ENCODE results near the gene STAC2.

The STAC2 gene

DNA sequence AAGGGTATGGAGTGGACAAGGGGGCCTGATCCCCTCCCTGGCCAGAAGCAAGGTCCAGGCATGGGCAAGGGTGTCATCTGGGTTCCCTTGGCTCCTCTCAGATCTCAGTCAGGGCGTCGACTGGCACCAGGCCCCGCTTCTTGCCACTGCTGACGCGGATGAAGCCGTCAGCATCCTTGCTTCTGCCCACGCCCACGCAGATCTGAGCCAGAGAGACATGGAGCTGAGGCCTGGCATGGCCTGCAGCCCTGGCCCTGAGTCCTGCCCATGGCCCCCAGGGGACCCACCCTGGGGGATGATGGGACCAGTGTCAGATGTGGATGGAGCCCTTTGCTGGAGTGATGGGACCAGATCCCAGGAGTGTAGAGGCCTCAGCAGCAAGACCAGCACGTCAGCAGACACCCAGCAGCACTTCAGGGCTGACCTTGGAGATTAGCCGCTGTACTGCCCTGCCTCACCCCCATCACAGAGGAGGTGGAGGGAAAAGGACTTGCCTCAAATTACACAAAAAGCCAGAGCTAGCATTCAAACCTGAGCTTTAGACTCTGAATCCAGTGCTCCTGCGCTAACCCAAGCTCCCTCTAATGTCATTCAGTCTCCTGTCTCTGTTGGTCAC is 13.4 kb downstream of the STAC2 start:
- peak in 1 of 51 donors; percentile 42 for DNase-seq

DNA sequence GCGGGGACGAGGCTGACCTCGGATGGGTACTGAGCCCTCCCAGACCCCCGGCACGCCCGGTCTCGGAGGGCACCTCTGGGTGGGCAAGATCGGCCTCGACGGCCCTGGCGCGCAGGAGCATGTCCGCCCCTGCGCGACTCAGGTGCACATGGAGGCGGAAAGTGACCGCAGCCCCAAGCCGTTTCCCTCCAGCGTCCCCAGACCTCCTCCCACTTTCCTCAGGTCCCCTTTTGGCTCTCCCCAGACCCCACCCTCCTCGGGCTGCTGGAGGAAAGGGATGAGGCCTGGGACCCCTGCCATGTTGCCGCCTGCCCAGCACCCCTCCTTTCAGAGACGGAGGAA is 15.7 kb downstream of the STAC2 start:
- DNase-seq = no peak

DNA sequence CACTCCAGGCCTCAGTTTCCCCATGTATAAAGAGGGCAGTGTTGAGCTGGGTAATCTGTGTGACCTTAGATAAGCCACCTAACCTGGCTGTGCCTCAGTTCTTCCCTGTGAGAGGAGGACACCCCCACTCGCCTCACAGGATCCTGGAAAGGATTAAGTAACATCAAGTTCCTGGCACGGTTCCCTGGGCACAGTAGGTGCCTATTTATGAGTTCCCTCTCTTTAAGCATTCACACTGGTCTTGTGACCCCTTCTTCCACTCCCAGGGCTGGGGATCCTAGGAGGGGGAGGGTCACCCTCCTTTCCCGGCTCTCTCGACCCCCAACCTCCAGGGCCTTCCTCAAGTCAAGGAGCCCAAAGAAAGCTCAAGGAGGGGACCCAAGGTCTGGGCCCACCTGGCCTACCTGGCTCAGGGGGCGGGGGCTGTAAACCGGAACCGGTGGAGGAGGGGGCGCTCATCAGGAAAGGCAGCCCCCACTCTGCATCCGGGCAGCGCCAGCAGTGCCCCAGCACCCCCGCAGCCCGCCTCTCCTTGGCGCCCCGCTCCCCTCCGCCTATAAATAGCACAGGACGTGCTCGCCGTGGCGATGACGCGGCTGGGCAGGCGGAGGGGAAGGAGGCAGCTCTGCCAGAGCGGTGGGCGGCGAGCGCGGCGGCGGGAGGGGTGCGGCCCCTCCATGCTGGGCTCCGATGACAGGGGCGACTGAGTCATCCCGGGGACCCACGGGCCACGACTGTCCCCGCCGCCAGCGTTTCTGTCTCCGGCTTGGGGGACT is 16.2 kb downstream of the STAC2 start:
- DNase-seq = peak in 25 of 51 donors; percentile 11 to 79 (median 32)

DNA sequence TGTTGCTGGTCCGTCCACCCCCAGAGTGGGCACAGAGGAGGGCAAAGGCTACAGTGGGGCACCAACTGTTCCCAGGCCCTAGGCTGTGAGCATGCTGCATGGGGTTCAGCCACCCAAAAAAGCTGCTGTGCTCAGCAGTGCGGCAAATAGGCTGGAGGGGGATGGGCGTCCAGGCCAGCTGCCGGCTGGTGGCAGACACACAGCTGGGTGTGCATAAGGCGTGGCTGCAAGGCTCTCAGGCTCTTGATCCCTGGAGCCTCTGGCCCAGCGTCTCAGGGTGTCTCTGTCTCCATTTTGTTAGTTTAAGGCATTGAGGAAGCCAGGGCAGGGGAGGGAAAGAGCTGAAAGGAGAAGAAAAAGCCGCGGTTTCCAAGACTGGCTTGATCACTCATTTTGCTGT is 16.9 kb downstream of the STAC2 start:
- DNase-seq = peak in 1 of 51 donors; percentile 51

DNA sequence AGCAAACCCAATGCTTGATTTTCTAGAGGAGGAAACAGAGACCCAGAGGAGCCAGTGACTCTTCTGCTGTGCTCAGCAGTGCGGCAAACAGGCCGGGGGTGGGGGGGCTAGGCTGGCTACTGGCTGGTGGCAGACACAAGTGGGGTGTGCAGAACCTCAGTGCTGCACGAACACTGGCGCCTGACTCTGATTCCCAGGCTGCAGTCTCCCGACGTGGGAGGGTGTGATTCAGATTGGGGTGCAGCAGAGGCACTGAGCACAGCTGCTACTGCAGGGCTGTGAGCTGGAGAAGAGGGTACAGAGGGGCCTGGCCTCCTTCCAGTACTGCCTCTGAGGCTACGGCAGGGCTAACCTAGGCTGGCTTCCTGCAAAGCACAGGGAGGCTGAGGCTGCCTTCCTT is 17.6 kb downstream of the STAC2 start:
- DNase-seq = peak in 8 of 51 donors; percentile 15 to 79 (median 30)

DNA sequence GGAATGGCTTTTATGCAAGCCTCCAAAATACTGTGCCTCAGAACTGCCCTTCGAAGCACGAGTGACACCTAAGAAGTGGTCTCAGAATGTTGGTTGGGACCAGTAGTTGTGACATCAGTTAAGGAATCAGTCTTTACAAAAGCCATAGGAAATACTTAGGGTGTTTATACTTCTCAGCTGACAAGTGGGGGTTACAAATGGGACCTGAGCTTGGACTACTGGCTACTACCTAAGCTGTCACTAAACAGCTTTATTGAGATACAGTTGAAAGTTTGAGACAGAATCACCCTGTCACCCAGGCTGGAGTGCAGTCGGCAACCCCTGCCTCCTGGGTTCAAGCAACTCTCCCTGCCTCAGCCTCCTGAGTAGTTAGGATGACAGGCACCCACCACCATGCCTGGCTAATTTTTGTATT is 20.6 kb downstream of the STAC2 start:
- no peak for DNase-seq

DNA sequence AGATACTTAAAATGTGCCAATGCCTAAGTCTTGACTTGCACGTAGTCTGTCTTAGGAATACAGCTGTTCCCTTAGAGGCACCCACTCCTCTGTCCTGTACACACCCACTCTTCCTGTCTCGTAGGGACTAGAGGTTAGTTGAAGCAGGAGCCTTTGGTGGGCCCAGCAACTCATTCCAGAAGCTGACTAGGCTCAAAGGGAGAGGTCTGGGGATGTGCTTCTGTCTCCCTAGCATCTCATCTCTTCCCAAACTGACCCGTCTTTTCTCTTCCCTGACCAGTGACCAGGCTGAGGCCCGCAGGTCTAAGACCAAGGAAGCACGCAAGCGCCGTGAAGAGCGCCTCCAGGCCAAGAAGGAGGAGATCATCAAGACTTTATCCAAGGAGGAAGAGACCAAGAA is 21.5 kb downstream of the STAC2 start:
- DNase-seq = no peak

DNA sequence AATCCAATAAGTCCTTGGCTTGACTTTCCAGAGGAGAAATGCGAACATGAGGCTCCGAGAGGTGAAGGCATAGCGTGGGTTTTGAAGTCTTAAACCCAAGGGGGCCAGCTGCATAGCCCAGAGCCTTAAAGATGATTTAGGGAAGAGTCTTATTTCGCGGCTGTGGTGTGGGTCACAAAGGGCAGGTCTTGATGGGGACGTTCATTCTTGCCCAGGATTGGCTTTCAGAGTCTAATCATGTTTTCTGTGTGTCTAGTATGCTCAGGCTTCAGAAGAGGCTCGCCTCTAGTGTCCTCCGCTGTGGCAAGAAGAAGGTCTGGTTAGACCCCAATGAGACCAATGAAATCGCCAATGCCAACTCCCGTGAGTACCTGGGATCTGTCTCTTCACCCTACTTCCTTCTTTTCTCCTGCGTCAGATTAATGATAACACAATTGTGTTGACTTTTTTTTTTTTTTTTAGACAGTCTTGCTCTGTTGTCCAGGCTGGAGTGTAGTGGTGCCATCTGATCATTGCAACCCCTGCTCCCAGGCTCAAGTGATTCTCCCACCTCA is 24.7 kb downstream of the STAC2 start:
- DNase-seq = no peak

DNA sequence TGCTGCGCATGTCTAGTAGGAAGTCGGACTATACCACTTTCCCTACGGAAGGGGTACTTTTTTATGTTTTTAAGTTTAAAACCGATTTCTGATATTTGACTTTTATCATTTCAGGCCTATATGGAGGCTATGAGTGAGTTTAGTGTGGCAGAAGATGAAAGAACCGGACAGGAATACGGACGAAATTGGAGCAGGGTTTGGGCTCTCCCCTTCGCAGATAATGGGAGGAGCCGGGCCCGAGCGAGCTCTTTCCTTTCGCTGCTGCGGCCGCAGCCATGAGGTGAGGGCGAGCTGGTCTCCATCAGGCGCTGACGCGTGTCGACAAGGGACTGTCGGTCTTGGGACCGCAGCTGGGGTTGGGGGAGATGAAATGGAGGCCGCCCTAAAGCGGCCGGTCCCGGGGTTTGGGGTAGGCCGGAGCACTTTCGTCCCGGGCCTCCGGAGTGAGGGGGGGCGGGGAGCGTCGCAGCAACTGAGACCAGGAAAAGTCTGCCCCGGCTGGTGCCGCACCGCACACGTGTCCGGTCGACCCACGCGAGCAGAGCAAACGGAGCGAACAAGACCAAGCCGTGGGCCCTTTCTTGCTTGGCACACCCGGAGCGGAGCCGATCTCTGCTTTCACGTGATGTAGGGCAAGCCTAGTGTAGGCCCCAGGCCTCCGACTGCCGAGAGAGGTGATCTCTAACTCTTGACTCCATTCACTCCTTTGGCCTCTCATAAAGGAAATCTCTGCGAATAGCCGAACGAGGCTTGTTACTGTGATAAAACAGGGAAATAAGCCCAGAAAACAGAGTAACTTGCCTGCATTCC is 25.5 kb downstream of the STAC2 start, which contains the start of gene RPL19:
TSS of gene RPL19 (plus strand) at position 214 of the 810 bp plus-strand sequence. CDS start at position 276, 62 bp downstream.
- DNase-seq = peak; percentile 39 to 99 (median 71)

DNA sequence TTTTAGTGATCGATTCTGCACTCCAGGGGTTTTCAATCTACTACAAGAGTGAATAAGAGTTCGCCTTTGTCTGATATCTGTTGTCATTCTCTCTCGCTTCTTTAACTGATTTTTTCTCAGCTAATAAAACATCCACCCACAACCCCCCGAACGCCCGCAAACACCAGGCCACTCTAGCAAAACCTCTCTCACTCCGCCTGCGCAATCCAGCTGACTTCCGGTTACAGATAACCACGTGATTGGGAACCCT is 26.0 kb downstream of the STAC2 start:
- peak in 46 of 51 donors; percentile 25 to 99 (median 79) for DNase-seq

DNA sequence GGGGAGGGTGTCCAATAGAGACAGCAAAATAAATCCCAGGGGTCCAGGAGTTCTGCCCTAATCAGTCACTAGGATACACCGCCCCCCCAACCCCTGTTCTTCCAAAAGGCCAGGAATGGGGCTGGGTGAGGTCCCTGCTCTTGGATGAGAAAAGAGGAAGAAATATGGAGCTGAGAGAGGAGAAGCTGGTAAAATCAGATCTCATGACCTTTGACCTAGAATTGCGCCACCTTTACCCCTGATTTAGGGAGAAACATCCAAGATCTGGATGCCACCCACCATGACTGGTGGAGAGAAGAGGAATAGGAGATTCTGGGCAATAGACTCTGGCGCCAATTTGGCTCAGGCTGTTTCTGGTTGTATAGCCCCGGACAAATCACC is 27.6 kb downstream of the STAC2 start:
- DNase-seq = no peak

DNA sequence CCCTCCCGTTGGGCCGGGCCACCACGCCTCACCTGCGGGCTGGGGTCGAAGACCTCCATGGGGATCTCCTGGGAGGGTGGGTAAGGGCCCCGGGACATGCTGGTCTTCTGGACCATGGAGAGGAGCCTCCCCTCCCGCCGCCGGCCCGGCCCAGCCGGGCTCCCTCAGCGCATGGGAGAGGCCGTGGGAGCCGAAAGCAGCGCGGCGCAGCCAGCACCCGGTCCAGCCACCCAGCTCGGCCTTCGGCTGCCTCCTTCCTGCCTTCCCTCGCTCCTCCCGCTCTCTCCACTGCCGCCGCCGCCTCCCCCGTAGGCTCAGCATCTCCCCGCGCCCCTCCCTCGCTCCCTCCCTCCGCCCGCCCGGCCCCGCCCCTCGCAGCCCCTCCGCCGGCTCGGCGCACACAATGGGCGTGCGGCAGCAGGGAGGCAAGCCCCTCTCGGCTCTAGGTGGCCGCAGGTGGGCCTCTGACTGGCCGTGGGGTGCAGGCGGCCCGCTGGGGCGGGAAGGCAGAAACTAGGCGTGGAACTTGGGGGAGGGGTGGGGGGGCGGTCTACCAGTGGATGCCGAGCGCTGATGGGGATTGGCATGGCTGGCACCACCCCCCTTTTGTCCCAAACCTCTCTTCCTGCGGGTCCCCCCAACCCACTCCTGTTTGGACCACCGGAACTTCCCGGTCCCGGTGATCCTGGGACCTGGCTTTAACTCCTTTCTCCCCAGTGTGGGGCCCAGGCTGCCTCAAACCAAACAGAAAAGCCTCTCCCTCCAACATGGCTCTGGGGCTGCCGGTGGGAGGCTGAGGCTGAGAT is 28.2 kb downstream of the STAC2 start, which contains the start of gene CACNB1:
TSS of gene CACNB1 (minus strand) at position 290 of the 806 bp plus-strand sequence. CDS start at position 116, 174 bp downstream.
- DNase-seq = peak in 49 of 51 donors; percentile 17 to 82 (median 59)

DNA sequence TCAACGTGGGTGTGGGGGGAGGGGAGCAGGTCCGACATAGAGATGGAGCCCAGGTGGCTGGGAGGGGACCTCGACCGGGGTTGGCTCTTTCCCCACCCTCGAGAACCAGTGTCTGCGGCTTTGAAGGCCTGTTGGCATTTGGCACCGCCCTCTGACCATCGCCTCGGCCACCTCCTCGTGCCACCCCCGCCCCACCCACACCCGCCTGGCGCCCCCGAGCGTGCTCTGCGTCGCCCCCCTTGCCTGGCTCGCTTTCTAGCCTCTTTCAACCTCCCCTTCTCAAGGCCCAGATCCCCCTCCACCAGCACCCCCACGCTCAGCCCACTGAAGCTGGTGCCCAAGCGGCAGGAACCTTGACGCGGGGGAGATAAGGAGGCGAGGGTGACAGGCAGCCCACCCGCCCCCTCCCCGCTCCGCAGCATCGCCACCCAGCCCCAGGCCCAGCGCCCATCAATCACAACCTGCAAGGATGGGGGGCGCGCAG is 28.9 kb downstream of the STAC2 start:
- DNase-seq = peak in 15 of 51 donors; percentile 7 to 55 (median 26)

DNA sequence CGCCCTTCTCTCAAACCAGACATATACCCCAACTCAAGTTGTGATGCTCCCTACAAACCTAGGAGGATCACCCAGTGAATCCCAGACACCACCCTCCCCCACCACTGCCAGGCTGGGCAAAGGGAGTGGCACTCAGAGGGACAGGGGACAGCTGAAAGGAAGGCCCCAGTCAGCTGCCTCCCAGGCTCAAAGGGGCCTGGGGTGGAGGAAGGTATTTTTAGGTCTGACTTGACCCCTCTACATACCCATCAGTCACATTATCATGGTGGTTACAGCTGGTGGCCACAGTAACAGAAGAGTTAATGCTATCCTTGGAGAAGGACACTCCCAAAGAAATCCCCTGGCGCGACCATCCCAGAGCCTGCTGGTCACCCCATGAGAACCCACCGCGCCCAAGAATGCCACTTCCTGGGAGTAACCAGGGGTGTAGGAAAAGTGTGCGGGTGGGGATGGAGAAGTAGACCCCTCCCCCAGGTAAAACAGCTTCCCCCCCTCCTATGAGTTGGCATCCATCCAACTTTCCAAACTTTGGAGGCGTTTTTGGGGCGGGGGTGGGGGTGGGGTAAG is 29.4 kb downstream of the STAC2 start:
- DNase-seq = peak in 2 of 51 donors; percentile 8 to 28

DNA sequence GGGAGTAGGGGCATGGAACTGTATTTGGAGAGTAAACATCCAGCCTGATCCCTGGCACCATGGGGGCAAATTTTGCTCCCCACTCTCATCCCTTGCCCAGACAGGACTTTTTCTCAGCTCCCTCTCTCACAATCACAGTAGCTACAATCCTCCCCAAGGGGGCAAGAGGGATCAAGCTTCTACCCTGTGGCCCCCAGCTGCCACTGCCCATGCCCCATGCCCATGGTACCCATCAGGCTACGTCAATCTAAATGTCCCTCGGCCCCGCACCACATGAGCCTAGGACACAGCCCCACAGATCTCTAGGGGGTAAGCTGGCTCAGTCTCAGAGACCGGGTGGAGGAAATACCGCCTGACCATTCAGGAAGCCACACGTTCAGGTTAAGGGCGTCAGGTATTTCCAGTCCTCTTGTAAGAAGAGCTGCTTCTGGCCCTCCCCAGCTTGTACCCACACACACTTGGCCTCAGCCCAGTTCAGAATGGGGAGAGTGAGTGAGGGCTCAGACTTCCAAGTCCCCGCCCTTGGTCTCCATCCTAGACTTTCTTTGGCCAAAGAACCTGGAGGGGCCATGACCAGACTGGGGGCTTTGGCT is 30.1 kb downstream of the STAC2 start:
- DNase-seq = peak in 7 of 51 donors; percentile 9 to 58 (median 38)

DNA sequence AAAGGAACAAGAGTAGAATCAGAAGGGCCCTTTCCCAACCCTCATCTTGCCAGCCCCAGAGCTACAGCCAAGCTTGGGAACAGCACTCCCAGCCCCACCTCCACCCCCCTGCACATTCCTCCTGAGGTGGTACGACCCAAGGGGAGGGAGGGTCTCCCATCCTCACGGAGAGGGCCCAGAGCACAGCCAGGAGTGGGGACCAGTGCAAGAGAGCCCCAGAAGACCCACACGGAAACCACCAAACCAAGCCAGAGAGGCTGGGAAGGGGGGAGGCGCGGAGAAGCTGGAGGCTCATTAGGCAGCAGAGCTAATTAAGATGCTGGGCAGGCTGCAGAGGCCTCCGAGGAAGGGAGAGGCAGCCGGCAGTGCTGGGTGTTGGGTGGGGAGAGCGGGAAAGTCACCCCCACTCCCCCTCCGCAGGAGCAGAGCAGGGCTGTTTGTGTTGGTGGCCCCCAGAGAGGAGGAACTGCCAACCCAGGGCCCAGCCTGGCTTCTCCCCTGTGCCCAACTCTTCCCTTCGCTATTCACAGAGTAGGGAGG is 30.7 kb downstream of the STAC2 start:
- peak in 33 of 51 donors; percentile 19 to 74 (median 49) for DNase-seq

DNA sequence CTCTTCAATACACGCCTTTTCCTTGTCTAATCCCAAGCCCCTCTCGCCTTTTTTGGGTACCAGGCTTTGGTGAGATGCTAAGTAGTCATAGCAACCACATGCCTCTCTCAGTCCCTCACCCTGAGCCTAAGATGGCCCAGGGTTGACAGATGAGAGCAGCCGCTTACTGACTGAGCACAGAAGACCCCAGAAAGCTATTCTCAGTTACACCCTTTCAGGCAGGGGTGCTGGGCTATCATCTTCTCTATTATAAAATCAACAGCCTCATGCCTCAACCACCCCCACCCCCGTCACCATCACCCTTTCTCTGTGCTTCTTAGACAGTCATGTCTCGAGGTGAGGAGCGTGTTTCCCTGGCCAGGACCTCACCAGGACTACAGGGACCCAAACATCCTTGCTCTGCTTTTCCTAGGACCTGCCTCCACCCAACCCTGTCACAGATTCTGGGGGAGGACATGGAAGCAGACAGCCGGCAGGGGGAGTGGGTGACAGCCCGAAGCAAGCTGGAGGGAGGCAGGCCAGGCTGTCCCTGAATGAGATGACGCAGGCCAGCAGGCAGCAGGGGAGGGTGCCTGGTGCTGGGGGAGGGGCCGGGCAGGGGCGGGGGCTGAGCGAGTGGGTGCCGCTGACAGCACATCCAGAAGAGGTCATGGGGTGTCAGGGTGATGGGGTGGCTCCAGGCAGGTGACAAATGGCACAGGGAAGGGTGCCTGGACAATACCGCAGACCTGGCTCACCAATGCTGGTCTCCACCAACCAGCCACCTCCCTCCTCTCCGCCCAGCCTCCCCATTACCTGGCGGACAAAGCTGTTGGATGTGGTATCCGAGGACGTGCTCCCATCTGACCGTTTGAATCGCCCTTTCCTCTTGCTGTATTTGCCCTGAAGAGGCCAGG is 31.4 kb downstream of the STAC2 start:
- DNase-seq = peak in 45 of 51 donors; percentile 20 to 83 (median 64)

DNA sequence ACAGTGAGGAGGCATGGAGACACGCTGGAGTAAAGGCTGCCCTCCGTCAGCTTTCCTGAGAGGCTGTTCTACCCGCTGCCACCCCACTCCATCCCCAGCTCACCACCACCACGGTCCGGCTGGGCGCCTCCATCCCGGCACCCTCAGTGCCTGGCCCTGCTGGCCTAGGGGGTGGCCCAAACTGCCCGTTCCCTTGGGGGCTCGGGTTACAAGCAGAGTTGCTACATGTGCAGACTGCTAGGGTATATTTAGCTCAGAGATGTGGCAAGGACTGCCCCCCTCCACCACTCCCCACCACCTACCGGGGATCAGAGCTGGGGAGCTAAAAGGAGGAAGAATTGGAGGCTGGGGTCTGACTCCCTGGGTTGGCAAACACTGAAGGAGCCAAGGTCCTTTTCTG is 32.4 kb downstream of the STAC2 start:
- no peak for DNase-seq

DNA sequence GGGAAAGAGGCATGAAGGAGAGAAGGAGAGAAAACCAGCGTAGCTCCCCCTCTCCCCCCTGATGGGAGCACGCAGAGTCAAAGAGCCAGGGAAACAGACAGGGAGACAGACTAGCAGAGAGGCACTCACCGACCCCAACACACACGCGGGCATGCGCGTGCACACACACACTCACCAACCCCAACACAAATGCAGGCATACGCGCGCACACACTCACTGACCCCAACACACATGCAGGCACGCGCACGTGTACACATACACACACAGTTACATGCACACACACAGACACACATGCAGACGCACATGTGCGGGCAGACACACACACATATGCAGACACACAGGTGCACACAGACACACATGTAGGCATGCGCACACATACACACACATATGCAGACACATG is 32.8 kb downstream of the STAC2 start:
- DNase-seq = no peak
